SK-N-SH treated with all-trans-retinoic acid at 6 μM for 48 hours (cell line): ENCODE data around the gene SRXN1.

Experiments used
- CREB5 ChIP-seq: fragments of 250-450 bp; sonication (Bioruptor Pico); IDR thresholded peaks from 2 replicates; pipeline ENCODE4 v1.5.1; 2020; ENCODE audit warnings: low read depth, mild to moderate bottlenecking, moderate library complexity
- GLIS3 ChIP-seq: fragments of 250-450 bp; sonication (Bioruptor Pico); IDR thresholded peaks from 2 replicates; pipeline ENCODE4 v1.5.0; 2020; ENCODE audit warnings: mild to moderate bottlenecking, moderate library complexity
- PATZ1 ChIP-seq: fragments of 250-450 bp; sonication (Bioruptor Pico); IDR thresholded peaks from 2 replicates; pipeline ENCODE4 v1.8.0; 2020; ENCODE audit warnings: mild to moderate bottlenecking, moderate library complexity, borderline replicate concordance
- RARB ChIP-seq: fragments of 250-450 bp; sonication (Bioruptor Pico); IDR thresholded peaks from 2 replicates; pipeline ENCODE4 v1.8.0; 2021; ENCODE audit warnings: mild to moderate bottlenecking, moderate library complexity
- ZC3H10 ChIP-seq: fragments of 250-450 bp; sonication (Bioruptor Pico); IDR thresholded peaks from 2 replicates; pipeline ENCODE4 v1.5.1; 2021; ENCODE audit warnings: mild to moderate bottlenecking, moderate library complexity
- ZFP3 ChIP-seq: fragments of 250-450 bp; sonication (Bioruptor Pico); IDR thresholded peaks from 2 replicates; pipeline ENCODE4 v1.5.0; 2020; ENCODE audit warnings: mild to moderate bottlenecking, moderate library complexity

- TF ChIP-seq CREB5 (CRISPR knock-in tag) (no peak), ZFP3 (CRISPR knock-in tag) (no peak), PATZ1 (CRISPR knock-in tag) (no peak), RARB (CRISPR knock-in tag) (no peak), GLIS3 (no peak), ZC3H10 (CRISPR knock-in tag) (no peak)
Measured at GRCh38 chr20:688809-689212, 35.8 kb upstream of the SRXN1 start.
